Measurements from ENCODE around the gene CRACDL. TPM values are rescaled to one million over a fixed set of nuclear protein-coding genes. Genes with fewer than 3 reads are reported as not detected.
A peak's percentile ranks its signal among the peaks of the same experiment; 100 is the strongest.

Gene CRACDL
- total and polyA plus RNA-seq, 2 donors (not counting 1 experiment from before 2014, with no cell fraction given) = 0.25 TPM; not detected in 1

DNA sequence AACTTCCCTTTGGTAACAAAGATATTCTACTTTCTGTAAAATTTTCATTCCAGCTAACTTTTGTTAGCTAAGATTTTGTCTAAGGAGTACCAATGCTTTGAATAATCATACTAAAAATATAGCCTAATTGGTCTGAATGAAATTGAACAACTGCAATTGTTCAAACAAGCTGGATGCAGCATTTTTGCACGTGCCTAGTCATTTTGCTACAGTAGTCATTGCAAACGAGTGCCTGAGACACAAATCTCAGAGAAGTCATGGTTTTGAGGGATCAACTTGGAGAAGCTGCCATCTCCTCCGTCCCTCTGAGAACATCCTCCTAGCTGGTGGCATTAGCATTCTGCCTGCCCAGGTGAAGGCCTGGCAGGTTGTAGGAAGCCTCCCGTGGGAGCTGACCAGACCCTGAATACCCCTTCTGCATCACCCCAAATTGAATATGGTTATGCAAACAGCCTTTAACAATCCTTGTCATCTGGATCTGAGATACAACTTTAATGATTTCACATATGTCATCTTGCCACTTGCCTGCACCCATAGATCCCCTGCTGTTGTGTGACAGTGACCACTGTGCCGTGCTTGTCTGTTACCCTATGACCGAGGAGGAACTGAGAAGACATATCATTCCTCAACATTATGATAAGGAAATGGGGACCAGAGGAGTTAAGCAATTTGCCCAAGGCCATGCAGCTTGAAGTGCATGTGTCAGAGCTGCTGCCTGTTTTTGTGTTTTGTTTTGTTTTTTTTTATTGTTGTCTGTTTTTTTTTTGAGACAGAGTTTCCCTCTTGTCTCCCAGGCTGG lies 176.0 kb downstream of the CRACDL start:
- no peaks in the 10 kb centered on the region for H3K27me3 ChIP-seq (replicated peaks in 1 of 4; ENCODE audit: control extremely low read depth in 1 of 4, control insufficient read depth in 3 of 4, insufficient read depth in 4 of 4, low read length in 3 of 4)
- no peak overlapping the region for H3K27ac ChIP-seq (ENCODE audit: low read length in 2 of 2)
- WGBS (ENCODE audit: insufficient coverage) = 19% methylated on average over 4 of the region's 6 CpGs
- intact Hi-C loops (cut with micrococcal nuclease) = loop anchor here (5.0 kb wide), 1 partner anchor 48 kb away; no protein-coding TSS in a partner anchor
- peaks cover 0 to 4% (median 0%) of the 10 kb centered on the region in 3 donors for H3K9me3 ChIP-seq (ENCODE audit: control extremely low read depth in 1 of 3, control insufficient read depth in 2 of 3, insufficient read depth in 1 of 3, low read length in 2 of 3)
- Mint-ChIP-seq H3K4me1 (peaks cover 70% of the 10 kb centered on the region), H3K4me3 (peak overlapping the region; percentile 50), H3K27ac (peak overlapping the region; percentile 76), H3K9me3 (ENCODE audit: insufficient read depth) (no peaks in the 10 kb centered on the region), H3K27me3 (no peaks in the 10 kb centered on the region)
- no peak for ATAC-seq (ENCODE audit: low read depth)
- TF ChIP-seq EZH2 (IDR thresholded peaks at IDR 0.05; ENCODE audit: borderline replicate concordance, insufficient read depth, low read depth, low read length, poor library complexity, severe bottlenecking) = no peak
- TF ChIP-seq, protein P1, sequence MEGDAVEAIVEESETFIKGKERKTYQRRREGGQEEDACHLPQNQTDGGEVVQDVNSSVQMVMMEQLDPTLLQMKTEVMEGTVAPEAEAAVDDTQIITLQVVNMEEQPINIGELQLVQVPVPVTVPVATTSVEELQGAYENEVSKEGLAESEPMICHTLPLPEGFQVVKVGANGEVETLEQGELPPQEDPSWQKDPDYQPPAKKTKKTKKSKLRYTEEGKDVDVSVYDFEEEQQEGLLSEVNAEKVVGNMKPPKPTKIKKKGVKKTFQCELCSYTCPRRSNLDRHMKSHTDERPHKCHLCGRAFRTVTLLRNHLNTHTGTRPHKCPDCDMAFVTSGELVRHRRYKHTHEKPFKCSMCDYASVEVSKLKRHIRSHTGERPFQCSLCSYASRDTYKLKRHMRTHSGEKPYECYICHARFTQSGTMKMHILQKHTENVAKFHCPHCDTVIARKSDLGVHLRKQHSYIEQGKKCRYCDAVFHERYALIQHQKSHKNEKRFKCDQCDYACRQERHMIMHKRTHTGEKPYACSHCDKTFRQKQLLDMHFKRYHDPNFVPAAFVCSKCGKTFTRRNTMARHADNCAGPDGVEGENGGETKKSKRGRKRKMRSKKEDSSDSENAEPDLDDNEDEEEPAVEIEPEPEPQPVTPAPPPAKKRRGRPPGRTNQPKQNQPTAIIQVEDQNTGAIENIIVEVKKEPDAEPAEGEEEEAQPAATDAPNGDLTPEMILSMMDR (IDR thresholded peaks at IDR 0.05) = no peak
- no peaks in the 10 kb centered on the region for H4K20me1 ChIP-seq (ENCODE audit: control insufficient read depth, insufficient read depth, low read length, poor library complexity, severe bottlenecking)
- H3K36me3 ChIP-seq (replicated peaks in 1 of 2; ENCODE audit: control extremely low read depth in 1 of 2, control insufficient read depth in 1 of 2, extremely low read depth in 1 of 2, insufficient read depth in 2 of 2, low read length in 1 of 2) = no peaks in the 10 kb centered on the region
- H3K9ac ChIP-seq (ENCODE audit: low read length) = no peak overlapping the region
- H2AFZ ChIP-seq (ENCODE audit: insufficient read depth, low read depth, low read length, poor library complexity, severe bottlenecking) = no peak overlapping the region
- peak overlapping the region; percentile 76 for H3K4me2 ChIP-seq (replicated peaks; ENCODE audit: low read depth, low read length, poor library complexity, severe bottlenecking)
- POLR2A ChIA-PET = no interaction called here
- CTCF ChIA-PET = interaction anchor here (1.2 kb wide), 1 partner anchor 16 kb away, joined by 4 read pairs; no protein-coding TSS in a partner anchor
- H3K4me1 ChIP-seq (ENCODE audit: control insufficient read depth in 2 of 2, insufficient read depth in 2 of 2, low read length in 2 of 2) = peaks cover 78 to 81% of the 10 kb centered on the region in 2 donors
- no peak overlapping the region for H3K4me3 ChIP-seq (ENCODE audit: control extremely low read depth in 1 of 5, extremely low read depth in 1 of 5, insufficient read depth in 1 of 5, low read depth in 2 of 5, low read length in 4 of 5)
- no peaks in the 10 kb centered on the region for H3K79me2 ChIP-seq (ENCODE audit: control insufficient read depth, insufficient read depth, low read length)
- DNase-seq = peak; percentile 33

DNA sequence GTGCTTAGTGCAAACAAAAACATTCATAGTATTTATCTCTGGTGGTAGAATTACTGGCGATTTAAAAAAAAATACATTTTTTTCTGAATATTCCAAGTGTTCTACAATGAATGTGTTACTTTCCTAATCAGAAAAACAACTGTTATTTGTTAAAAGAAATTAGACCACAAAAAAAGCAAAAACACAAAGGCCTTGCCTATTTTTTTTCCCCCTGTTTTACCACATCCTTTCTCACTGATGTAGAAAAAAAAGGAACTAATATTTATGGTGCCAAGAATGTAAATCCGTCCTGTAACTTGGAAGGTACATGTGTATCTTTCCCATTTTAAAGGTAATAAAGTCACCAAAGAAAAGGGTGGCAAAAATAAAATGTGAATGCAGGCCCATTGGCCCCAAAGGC lies 176.7 kb downstream of the CRACDL start:
- no peak for ATAC-seq (ENCODE audit: low read depth)
- Histone ChIP-seq H4K20me1 (ENCODE audit: control insufficient read depth, insufficient read depth, low read length, poor library complexity, severe bottlenecking) (no peaks in the 10 kb centered on the region), H3K4me1 (ENCODE audit: control insufficient read depth in 2 of 2, insufficient read depth in 2 of 2, low read length in 2 of 2) (peaks cover 71 to 74% of the 10 kb centered on the region in 2 donors), H3K36me3 (replicated peaks in 1 of 2; ENCODE audit: control extremely low read depth in 1 of 2, control insufficient read depth in 1 of 2, extremely low read depth in 1 of 2, insufficient read depth in 2 of 2, low read length in 1 of 2) (no peaks in the 10 kb centered on the region), H3K27ac (ENCODE audit: low read length in 2 of 2) (peak overlapping the region in 1 of 2 donors; percentile 70), H3K79me2 (ENCODE audit: control insufficient read depth, insufficient read depth, low read length) (no peaks in the 10 kb centered on the region), H3K9me3 (ENCODE audit: control extremely low read depth in 1 of 3, control insufficient read depth in 2 of 3, insufficient read depth in 1 of 3, low read length in 2 of 3) (peaks cover 0 to 4% (median 0%) of the 10 kb centered on the region in 3 donors), H3K27me3 (replicated peaks in 1 of 4; ENCODE audit: control extremely low read depth in 1 of 4, control insufficient read depth in 3 of 4, insufficient read depth in 4 of 4, low read length in 3 of 4) (no peaks in the 10 kb centered on the region), H3K4me3 (ENCODE audit: control extremely low read depth in 1 of 5, extremely low read depth in 1 of 5, insufficient read depth in 1 of 5, low read depth in 2 of 5, low read length in 4 of 5) (no peak overlapping the region), H2AFZ (ENCODE audit: insufficient read depth, low read depth, low read length, poor library complexity, severe bottlenecking) (no peak overlapping the region), H3K9ac (ENCODE audit: low read length) (no peak overlapping the region), H3K4me2 (replicated peaks; ENCODE audit: low read depth, low read length, poor library complexity, severe bottlenecking) (peak overlapping the region; percentile 76)
- TF ChIP-seq EZH2 (IDR thresholded peaks at IDR 0.05; ENCODE audit: borderline replicate concordance, insufficient read depth, low read depth, low read length, poor library complexity, severe bottlenecking) = no peak
- TF ChIP-seq, protein P1 (IDR thresholded peaks at IDR 0.05) = no peak
- ChIA-PET CTCF (interaction anchor here (1.2 kb wide), 1 partner anchor 16 kb away, joined by 4 read pairs; no protein-coding TSS in a partner anchor), POLR2A (no interaction called here)
- no peaks in the 10 kb centered on the region for H3K9me3 Mint-ChIP-seq (ENCODE audit: insufficient read depth)
- intact Hi-C loops (cut with micrococcal nuclease) = loop anchor here (5.0 kb wide), 1 partner anchor 47 kb away; no protein-coding TSS in a partner anchor
- peak overlapping the region; percentile 50 for H3K4me3 Mint-ChIP-seq
- DNase-seq = peak; percentile 54
- H3K27me3 Mint-ChIP-seq = no peaks in the 10 kb centered on the region
- H3K27ac Mint-ChIP-seq = peak overlapping the region; percentile 76
- WGBS (ENCODE audit: insufficient coverage) = no CpG with 5 or more reads among the region's 2 CpGs
- peaks cover 63% of the 10 kb centered on the region for H3K4me1 Mint-ChIP-seq

Data from B cell (primary cell).